ENCODE results near the gene TSLP.

TSLP gene

GRCh38 chr5:111116550-111116949, 45.0 kb downstream of the TSLP start:
- no peak for TF ChIP-seq CTCF (IDR thresholded peaks at IDR 0.05; ENCODE audit: low read depth, low read length)
- H3K4me3 ChIP-seq (ENCODE audit: low read depth, low read length) = no peak overlapping the region

DNA sequence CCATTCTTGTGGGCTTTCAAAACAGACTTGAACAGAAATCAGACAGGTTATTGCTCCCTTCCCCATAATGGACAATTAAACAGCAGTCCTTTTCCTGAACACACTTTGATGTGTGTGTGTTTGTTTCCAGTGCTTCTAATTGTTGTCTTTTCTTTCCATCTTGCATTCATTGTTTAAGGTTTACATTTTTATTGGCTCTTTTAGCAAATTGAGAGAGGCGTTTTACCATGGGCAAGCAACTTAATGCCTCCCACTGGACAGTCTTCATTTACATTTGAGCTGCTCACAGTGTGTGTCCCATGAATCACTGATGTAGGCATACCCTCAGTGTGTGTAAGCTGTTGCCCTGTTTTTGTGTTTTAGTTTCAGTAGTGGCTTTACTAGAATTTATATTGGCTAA, 45.6 kb downstream of the TSLP start:
- no peak for TF ChIP-seq CTCF (IDR thresholded peaks at IDR 0.05; ENCODE audit: low read depth, low read length)
- H3K4me3 ChIP-seq (ENCODE audit: low read depth, low read length) = no peak overlapping the region

GRCh38 chr5:111119221-111119620, 47.7 kb downstream of the TSLP start:
- no peak for TF ChIP-seq CTCF (IDR thresholded peaks at IDR 0.05; ENCODE audit: low read depth, low read length)

DNA sequence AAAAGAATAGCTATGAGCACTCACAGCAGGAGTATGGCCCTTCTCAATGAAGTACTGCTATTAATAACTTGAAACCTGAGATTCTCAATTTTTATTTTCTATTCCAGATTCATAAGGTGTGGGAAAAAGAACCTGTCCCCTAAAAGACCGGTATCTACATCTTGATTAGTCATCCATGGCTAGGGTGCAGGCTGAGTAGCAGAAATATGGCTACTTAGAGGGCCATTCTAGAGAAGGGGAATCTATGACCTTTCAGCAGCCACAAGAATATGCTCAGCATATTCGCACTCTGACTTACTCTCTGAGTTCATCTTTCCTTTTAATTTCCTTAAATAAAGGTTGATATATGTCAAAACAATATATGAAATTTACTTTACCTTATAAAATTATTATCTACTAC, 48.3 kb downstream of the TSLP start:
- H3K4me3 ChIP-seq (ENCODE audit: low read depth, low read length) = no peak overlapping the region
- TF ChIP-seq CTCF (IDR thresholded peaks at IDR 0.05; ENCODE audit: low read depth, low read length) = no peak

More at GRCh38 chr5:111119221-111119620, 47.7 kb downstream of the TSLP start:
- H3K4me3 ChIP-seq (ENCODE audit: low read depth, low read length) = no peak overlapping the region

- no peak for TF ChIP-seq CTCF (IDR thresholded peaks at IDR 0.05; ENCODE audit: low read depth, low read length)
- no peak overlapping the region for H3K4me3 ChIP-seq (ENCODE audit: low read depth, low read length)
Measured at GRCh38 chr5:111120911-111121310, 49.4 kb downstream of the TSLP start.

DNA sequence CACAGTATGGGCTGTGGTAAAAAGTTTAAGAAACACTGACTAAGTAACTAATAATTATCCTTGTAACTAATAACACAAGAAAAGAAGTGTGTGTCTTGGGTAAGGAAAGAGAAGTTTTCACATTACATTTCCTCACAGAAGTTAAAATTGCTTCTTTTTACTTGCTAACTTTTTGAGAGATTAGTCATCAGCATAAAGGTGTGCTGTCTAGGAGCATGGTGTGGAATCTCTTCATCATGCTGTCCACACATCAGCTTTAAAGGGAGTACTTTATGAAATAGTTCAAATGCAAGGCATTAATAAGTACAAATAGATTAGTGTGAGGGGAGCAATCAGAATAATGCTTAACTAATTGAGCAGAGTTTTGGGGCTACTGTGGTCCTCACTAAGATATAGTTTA, 50.4 kb downstream of the TSLP start:
- no peak overlapping the region for H3K4me3 ChIP-seq (ENCODE audit: low read depth, low read length)
- TF ChIP-seq CTCF (IDR thresholded peaks at IDR 0.05; ENCODE audit: low read depth, low read length) = no peak

- H3K4me3 ChIP-seq (ENCODE audit: low read depth, low read length) = no peak overlapping the region
- no peak for TF ChIP-seq CTCF (IDR thresholded peaks at IDR 0.05; ENCODE audit: low read depth, low read length)
Measured at GRCh38 chr5:111122398-111122797, 50.9 kb downstream of the TSLP start.

Measured in WI38 (cell line).